HL-60/S4 treated with phorbol 12-myristate 13-acetate at 8.2 ng/mL for 4 days and 3 days (cell line): ENCODE results near the gene CRTC1.

Source experiments
- in situ Hi-C: fragments of 300-500 bp; cut with MboI; formaldehyde crosslinking; loops from 2 replicates; pipeline ENCODE4 v1.15.0; 2022; ENCODE audit warnings: low sequenced_read_pairs

The CRTC1 gene

GRCh38 chr19:18651300-18651699 lies 32.2 kb upstream of the CRTC1 start:
- in situ Hi-C loops: no loop called here

GRCh38 chr19:18651733-18652132 lies 31.7 kb upstream of the CRTC1 start:
- in situ Hi-C loops: no loop called here

GRCh38 chr19:18653853-18654252 lies 29.6 kb upstream of the CRTC1 start:
- in situ Hi-C loops: no loop called here

GRCh38 chr19:18654469-18654868 lies 29.0 kb upstream of the CRTC1 start:
- in situ Hi-C loops: no loop called here

GRCh38 chr19:18655173-18655844 lies 28.2 kb upstream of the CRTC1 start:
- in situ Hi-C loops: no loop called here

GRCh38 chr19:18656337-18657086 lies 27.0 kb upstream of the CRTC1 start:
- in situ Hi-C loops: no loop called here

GRCh38 chr19:18657590-18658365 lies 25.7 kb upstream of the CRTC1 start:
- in situ Hi-C loops: no loop called here

GRCh38 chr19:18658366-18658855 lies 25.1 kb upstream of the CRTC1 start:
- in situ Hi-C loops: no loop called here

GRCh38 chr19:18659281-18660050 lies 24.0 kb upstream of the CRTC1 start:
- in situ Hi-C loops: no loop called here

GRCh38 chr19:18660051-18660910 lies 23.2 kb upstream of the CRTC1 start:
- in situ Hi-C loops: no loop called here

GRCh38 chr19:18660939-18661670 lies 22.4 kb upstream of the CRTC1 start:
- in situ Hi-C loops: no loop called here

- in situ Hi-C loops: no loop called here
Observed at GRCh38 chr19:18662972-18663732, 20.3 kb upstream of the CRTC1 start.

GRCh38 chr19:18663940-18664530 lies 19.4 kb upstream of the CRTC1 start:
- in situ Hi-C loops: no loop called here

GRCh38 chr19:18665771-18666202 lies 17.7 kb upstream of the CRTC1 start:
- in situ Hi-C loops: no loop called here

GRCh38 chr19:18666317-18666716 lies 17.2 kb upstream of the CRTC1 start:
- in situ Hi-C loops: no loop called here

- in situ Hi-C loops: no loop called here
Observed at GRCh38 chr19:18666784-18667183, 16.7 kb upstream of the CRTC1 start.

- in situ Hi-C loops: no loop called here
Observed at GRCh38 chr19:18667531-18668251, 15.8 kb upstream of the CRTC1 start.
